Measurements from ENCODE around the gene HHATL.

DNA sequence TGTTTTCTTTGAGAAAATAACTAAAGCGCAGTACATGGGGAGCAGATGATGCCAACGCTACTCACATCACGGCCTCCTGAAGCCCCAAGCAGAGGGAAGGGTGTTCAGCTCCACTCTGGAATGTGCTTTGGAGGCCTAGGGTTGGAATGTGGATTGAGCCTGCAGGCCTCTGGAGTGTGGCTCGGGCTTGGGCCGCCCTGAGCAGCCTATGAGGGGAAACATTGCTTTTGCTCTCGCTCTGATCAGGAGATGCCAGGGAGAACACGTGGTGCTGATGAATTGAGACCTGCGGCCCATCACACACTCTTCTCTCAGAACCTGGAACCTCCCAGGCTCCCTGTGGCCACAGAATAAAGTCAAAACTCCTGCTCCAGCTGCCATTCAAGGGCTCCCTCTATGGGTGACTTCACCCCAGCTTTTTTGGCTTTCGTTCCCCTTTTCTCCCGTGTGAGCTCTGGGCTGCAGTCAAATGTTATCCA, 47.2 kb upstream of the HHATL start:
- TF ChIP-seq POLR2A (IDR thresholded peaks at IDR 0.05; ENCODE audit: low read depth, low read length): no peak
- TF ChIP-seq TAF1 (IDR thresholded peaks at IDR 0.05; ENCODE audit: borderline replicate concordance, low read depth, low read length): no peak
- TF ChIP-seq POLR2AphosphoS5 (IDR thresholded peaks at IDR 0.05; ENCODE audit: low read depth, low read length): no peak
